H9 (cell line): ENCODE measurements around the gene HHATL. TPM values are rescaled to one million over a fixed set of nuclear protein-coding genes. Genes with fewer than 3 reads are reported as not detected.

Experiments used
- DNase-seq: peaks from one replicate; pipeline ENCODE4 v3.0.0-alpha.2; 2017
- H2AFZ ChIP-seq: one replicate; pipeline ENCODE4 v1.6.1; 2013; ENCODE audit warnings: mild to moderate bottlenecking, low read length, control low read depth, moderate library complexity
- H2AK5ac ChIP-seq: 2 replicates; pipeline ENCODE4 v1.6.1; 2013; ENCODE audit warnings: low read length, control low read depth, mixed read lengths; ENCODE audit not compliant: insufficient read length
- H2BK120ac ChIP-seq: one replicate; pipeline ENCODE4 v1.6.1; 2013; ENCODE audit warnings: low read depth, mild to moderate bottlenecking, low read length, control low read depth, inconsistent platforms; ENCODE audit not compliant: poor library complexity, severe bottlenecking
- H2BK12ac ChIP-seq: 2 replicates; pipeline ENCODE4 v1.6.1; 2013; ENCODE audit warnings: low read length, control low read depth, mixed read lengths, low read depth; ENCODE audit not compliant: insufficient read length
- H2BK15ac ChIP-seq: 2 replicates; pipeline ENCODE4 v1.6.1; 2013; ENCODE audit warnings: low read depth, low read length, control low read depth
- H2BK20ac ChIP-seq: one replicate; pipeline ENCODE4 v1.6.1; 2013; ENCODE audit warnings: low read depth, mild to moderate bottlenecking, low read length, control low read depth, inconsistent platforms; ENCODE audit not compliant: poor library complexity, severe bottlenecking
- H2BK5ac ChIP-seq: 2 replicates; pipeline ENCODE4 v1.6.1; 2013; ENCODE audit warnings: low read length, control low read depth, mixed read lengths; ENCODE audit not compliant: insufficient read length
- H3K14ac ChIP-seq: 2 replicates; pipeline ENCODE4 v1.6.1; 2013; ENCODE audit warnings: low read length, control low read depth; ENCODE audit not compliant: insufficient read depth
- H3K18ac ChIP-seq: 2 replicates; pipeline ENCODE4 v1.6.1; 2013; ENCODE audit warnings: low read depth, mild to moderate bottlenecking, mixed read lengths, low read length, control low read depth; ENCODE audit not compliant: insufficient read length
- H3K23ac ChIP-seq: 2 replicates; pipeline ENCODE4 v1.6.1; 2013; ENCODE audit warnings: low read length, control low read depth, mixed read lengths, low read depth; ENCODE audit not compliant: insufficient read length
- H3K23me2 ChIP-seq: 2 replicates; pipeline ENCODE4 v1.6.1; 2013; ENCODE audit warnings: low read depth, mild to moderate bottlenecking, mixed read lengths, low read length, control low read depth; ENCODE audit not compliant: insufficient read length, poor library complexity, severe bottlenecking
- H3K27ac ChIP-seq: 2 replicates; pipeline ENCODE4 v1.5.1; 2013; ENCODE audit warnings: low read length, control low read depth, mixed read lengths, low read depth; ENCODE audit not compliant: insufficient read length
- H3K27me3 ChIP-seq: 2 replicates; pipeline ENCODE4 v1.6.1; 2013; ENCODE audit warnings: low read length, control low read depth, inconsistent platforms; ENCODE audit not compliant: insufficient read depth
- H3K4ac ChIP-seq: 2 replicates; pipeline ENCODE4 v1.6.1; 2013; ENCODE audit warnings: low read depth, mild to moderate bottlenecking, control low read depth, inconsistent platforms, low read length, moderate library complexity
- H3K4me1 ChIP-seq: 2 replicates; pipeline ENCODE4 v1.6.1; 2013; ENCODE audit warnings: low read length, control low read depth, inconsistent platforms; ENCODE audit not compliant: insufficient read depth
- H3K4me2 ChIP-seq: 2 replicates; pipeline ENCODE4 v1.6.1; 2013; ENCODE audit warnings: low read length, control low read depth, mixed read lengths; ENCODE audit not compliant: insufficient read length, insufficient read depth
- H3K56ac ChIP-seq: 2 replicates; pipeline ENCODE4 v1.6.1; 2013; ENCODE audit warnings: low read depth, mild to moderate bottlenecking, mixed read lengths, low read length, control low read depth; ENCODE audit not compliant: insufficient read length
- H3K79me1 ChIP-seq: 2 replicates; pipeline ENCODE4 v1.6.1; 2013; ENCODE audit warnings: low read depth, mild to moderate bottlenecking, moderate library complexity, low read length, control low read depth, inconsistent platforms; ENCODE audit not compliant: insufficient read depth, poor library complexity, severe bottlenecking
- H3K79me2 ChIP-seq: 2 replicates; pipeline ENCODE4 v1.6.1; 2013; ENCODE audit warnings: low read length, control low read depth, inconsistent platforms; ENCODE audit not compliant: insufficient read depth
- H3K9ac ChIP-seq: 2 replicates; pipeline ENCODE4 v1.6.1; 2013; ENCODE audit warnings: low read length, control low read depth, mixed read lengths; ENCODE audit not compliant: insufficient read length; ENCODE audit errors: extremely low read depth
- H3K9me3 ChIP-seq: one replicate; pipeline ENCODE4 v1.6.1; 2013; ENCODE audit warnings: low read depth, low read length, inconsistent platforms; ENCODE audit not compliant: control insufficient read depth
- H3T11ph ChIP-seq: one replicate; pipeline ENCODE4 v1.6.1; 2013; ENCODE audit warnings: mild to moderate bottlenecking, low read length, control low read depth, inconsistent platforms
- H4K20me1 ChIP-seq: one replicate; pipeline ENCODE4 v1.6.1; 2013; ENCODE audit not compliant: control insufficient read depth, insufficient read length, insufficient read depth
- H4K5ac ChIP-seq: 2 replicates; pipeline ENCODE4 v1.6.1; 2013; ENCODE audit warnings: low read depth, mild to moderate bottlenecking, mixed read lengths, low read length, control low read depth; ENCODE audit not compliant: insufficient read length
- H4K8ac ChIP-seq: replicated peaks from 2 replicates; pipeline ENCODE4 v1.6.1; 2013; ENCODE audit warnings: low read length, control low read depth, mixed read lengths, low read depth; ENCODE audit not compliant: insufficient read length
- H4K91ac ChIP-seq: 2 replicates; pipeline ENCODE4 v1.6.1; 2013; ENCODE audit warnings: low read depth, mild to moderate bottlenecking, moderate library complexity, mixed read lengths, low read length, control low read depth; ENCODE audit not compliant: insufficient read length
- H3K27ac Mint-ChIP-seq, 3 experiments: 2 replicates in 2 of 3; 3 replicates in 1 of 3; pipeline ENCODE4 v1.8.0; 2020 to 2021; ENCODE audit warnings: mixed read lengths in 3 of 3, mild to moderate bottlenecking in 1 of 3, moderate library complexity in 1 of 3
- H3K27me3 Mint-ChIP-seq: 2 replicates; pipeline ENCODE4 v1.8.0; 2021; ENCODE audit warnings: low read depth, mild to moderate bottlenecking, moderate library complexity, mixed read lengths
- H3K36me3 Mint-ChIP-seq, 3 experiments: 2 replicates in 2 of 3; 3 replicates in 1 of 3; pipeline ENCODE4 v1.8.0; 2020 to 2021; ENCODE audit warnings: low read depth in 3 of 3, mixed read lengths in 3 of 3; ENCODE audit not compliant: insufficient read depth in 1 of 3
- H3K4me1 Mint-ChIP-seq, 2 experiments: 2 replicates each; pipeline ENCODE4 v1.8.0; 2020; ENCODE audit warnings: mixed read lengths in 2 of 2
- H3K4me3 Mint-ChIP-seq, 2 experiments: 2 replicates in 1 of 2; 3 replicates in 1 of 2; pipeline ENCODE4 v1.8.0; 2020 to 2021; ENCODE audit warnings: mild to moderate bottlenecking in 2 of 2, mixed read lengths in 2 of 2, moderate library complexity in 1 of 2
- H3K9me3 Mint-ChIP-seq, 2 experiments: 2 replicates in 1 of 2; 3 replicates in 1 of 2; pipeline ENCODE4 v1.8.0; 2020; ENCODE audit warnings: mild to moderate bottlenecking in 2 of 2, mixed read lengths in 2 of 2, moderate library complexity in 1 of 2
- WGBS: extraction: QIAGEN DNeasy Blood & Tissue Kit; methylation state at CpG from one replicate; pipeline ENCODE4 v1.1.7; 2013; ENCODE audit warnings: missing lambda C conversion rate, low lambda C conversion rate, mixed read lengths; ENCODE audit not compliant: insufficient read length; ENCODE audit errors: extremely low coverage; 5-methylcytosine and 5-hydroxymethylcytosine counted together
- total RNA-seq: library from RNA; stranded (reverse); gene quantifications from 2 replicates; pipeline ENCODE4 v1.2.1, GENCODE V29; 2021
- TF ChIP-seq, protein P1 (sequence below): fragments of 200-600 bp; sonication (generic); conservative IDR thresholded peaks from 3 replicates; pipeline ENCODE4 v1.8.0; 2021; ENCODE audit warnings: antibody characterized with exemption, mild to moderate bottlenecking

HHATL gene
- total RNA-seq, 1 experiment from 2014 or later = 0.46 TPM

DNA sequence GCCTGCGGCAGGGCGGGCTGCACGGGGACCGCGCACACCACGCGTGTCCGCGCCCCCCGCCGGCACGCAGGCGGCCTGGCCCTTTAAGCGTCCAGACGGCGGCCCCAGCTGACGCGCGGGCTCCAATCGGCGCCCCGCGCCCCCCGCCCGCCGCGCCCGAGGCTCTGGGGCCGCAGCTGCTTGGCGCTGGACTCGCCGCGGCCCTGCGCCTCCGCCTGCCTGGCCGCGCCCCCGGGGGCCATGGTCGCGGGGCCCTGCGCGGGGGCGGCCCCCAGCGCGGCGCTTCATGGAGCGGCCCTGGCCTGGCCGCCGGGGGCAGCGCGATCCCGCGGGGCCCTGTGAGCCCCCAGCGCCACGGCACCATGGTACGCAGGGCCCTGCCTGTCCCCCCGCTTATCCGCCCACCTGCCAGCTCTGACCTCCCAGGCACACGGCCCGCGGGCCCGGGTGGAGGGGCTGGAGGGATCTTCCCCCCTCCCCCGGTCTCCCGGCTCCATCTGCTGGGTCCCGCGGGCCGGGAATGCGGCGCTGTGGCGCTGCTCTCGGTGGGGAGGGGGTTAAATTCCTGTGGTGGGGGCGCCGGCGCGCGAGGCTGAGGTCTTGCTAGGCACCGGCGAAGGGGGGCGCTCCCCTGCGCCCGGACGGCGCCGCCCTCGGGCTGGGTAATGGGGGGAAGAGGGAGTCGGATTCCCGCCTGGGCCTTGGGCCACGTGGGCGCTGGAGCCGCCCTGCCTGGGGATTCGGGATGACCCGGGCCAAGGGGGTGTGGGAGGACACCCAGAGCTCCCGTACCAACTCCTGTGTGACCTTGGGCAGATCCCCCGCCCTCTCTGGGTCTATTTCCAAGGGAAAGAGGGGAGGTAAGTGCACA is 48.0 kb downstream of the HHATL start:
- H3K23ac ChIP-seq = no peak overlapping the region
- H3K9me3 Mint-ChIP-seq = no peaks in the 10 kb centered on the region
- H2BK5ac ChIP-seq = no peak overlapping the region
- peaks cover 1 to 16% (median 6%) of the 10 kb centered on the region in 3 experiments; a peak in 5 of 7 replicates for H3K36me3 Mint-ChIP-seq
- H3K27ac ChIP-seq = no peak overlapping the region
- H3K79me1 ChIP-seq = no peaks in the 10 kb centered on the region
- no peak overlapping the region for H3K9ac ChIP-seq
- H3K4me1 ChIP-seq = peaks cover 9% of the 10 kb centered on the region; the same call in 1 of the 2 replicates
- no peak overlapping the region for H3K27ac Mint-ChIP-seq
- no peaks in the 10 kb centered on the region for H3K27me3 ChIP-seq
- no peak overlapping the region for H2AFZ ChIP-seq
- H4K20me1 ChIP-seq = no peaks in the 10 kb centered on the region
- no peak overlapping the region for H4K91ac ChIP-seq
- H3K14ac ChIP-seq = no peak overlapping the region; the same call in none of the 2 replicates
- H3K56ac ChIP-seq = no peak overlapping the region
- TF ChIP-seq, protein P1, sequence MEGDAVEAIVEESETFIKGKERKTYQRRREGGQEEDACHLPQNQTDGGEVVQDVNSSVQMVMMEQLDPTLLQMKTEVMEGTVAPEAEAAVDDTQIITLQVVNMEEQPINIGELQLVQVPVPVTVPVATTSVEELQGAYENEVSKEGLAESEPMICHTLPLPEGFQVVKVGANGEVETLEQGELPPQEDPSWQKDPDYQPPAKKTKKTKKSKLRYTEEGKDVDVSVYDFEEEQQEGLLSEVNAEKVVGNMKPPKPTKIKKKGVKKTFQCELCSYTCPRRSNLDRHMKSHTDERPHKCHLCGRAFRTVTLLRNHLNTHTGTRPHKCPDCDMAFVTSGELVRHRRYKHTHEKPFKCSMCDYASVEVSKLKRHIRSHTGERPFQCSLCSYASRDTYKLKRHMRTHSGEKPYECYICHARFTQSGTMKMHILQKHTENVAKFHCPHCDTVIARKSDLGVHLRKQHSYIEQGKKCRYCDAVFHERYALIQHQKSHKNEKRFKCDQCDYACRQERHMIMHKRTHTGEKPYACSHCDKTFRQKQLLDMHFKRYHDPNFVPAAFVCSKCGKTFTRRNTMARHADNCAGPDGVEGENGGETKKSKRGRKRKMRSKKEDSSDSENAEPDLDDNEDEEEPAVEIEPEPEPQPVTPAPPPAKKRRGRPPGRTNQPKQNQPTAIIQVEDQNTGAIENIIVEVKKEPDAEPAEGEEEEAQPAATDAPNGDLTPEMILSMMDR = peak; percentile 53
- H4K8ac ChIP-seq = no peak overlapping the region
- H3K27me3 Mint-ChIP-seq = no peaks in the 10 kb centered on the region
- H2BK120ac ChIP-seq = no peak overlapping the region
- peak; percentile 83 for DNase-seq
- H4K5ac ChIP-seq = no peak overlapping the region
- no peaks in the 10 kb centered on the region for H3K9me3 ChIP-seq
- H3K4me3 Mint-ChIP-seq = peak overlapping the region; percentile 57 to 72
- no peaks in the 10 kb centered on the region for H3K23me2 ChIP-seq
- no peak overlapping the region for H2AK5ac ChIP-seq
- peak overlapping the region; percentile 77 for H3K18ac ChIP-seq
- H3K4me2 ChIP-seq = peak overlapping the region; percentile 46
- no peak overlapping the region for H2BK15ac ChIP-seq
- H2BK20ac ChIP-seq = no peak overlapping the region
- no peak overlapping the region for H3K4ac ChIP-seq
- no peak overlapping the region for H3T11ph ChIP-seq
- H2BK12ac ChIP-seq = no peak overlapping the region
- no CpG with 5 or more reads among the region's 94 CpGs for WGBS
- H3K4me1 Mint-ChIP-seq = peaks cover 32 to 43% of the 10 kb centered on the region in 2 experiments
- H3K79me2 ChIP-seq = no peaks in the 10 kb centered on the region
